PC-3 (cell line): ENCODE measurements around the gene VASN.

ENCODE experiments used
- CTCF ChIP-seq: fragments of 300-600 bp; sonication (generic); conservative IDR thresholded peaks from 2 replicates; pipeline ENCODE4 v1.5.1; 2017; ENCODE audit warnings: antibody characterized with exemption, low read depth, mild to moderate bottlenecking, low read length
- EZH2 ChIP-seq: fragments of 300-600 bp; sonication (generic); IDR thresholded peaks from one replicate; pipeline ENCODE4 v1.6.1; 2017; ENCODE audit warnings: antibody characterized with exemption, mild to moderate bottlenecking, low read length; ENCODE audit not compliant: unreplicated experiment
- EZH2phosphoT487 ChIP-seq: fragments of 300-600 bp; sonication (generic); IDR thresholded peaks from 2 replicates; pipeline ENCODE4 v1.6.1; 2018; ENCODE audit warnings: mild to moderate bottlenecking, antibody characterized with exemption, low read length, borderline replicate concordance

- TF ChIP-seq CTCF, result no peak
- TF ChIP-seq EZH2, result no peak
- no peak for TF ChIP-seq EZH2phosphoT487
Observed at GRCh38 chr16:4361033-4361943, 10.4 kb upstream of the VASN start.
